Gastrocnemius medialis (tissue), 4 donors: ENCODE data around the gene AHI1.

Experiments
- POLR2A ChIP-seq, 2 donors: fragments of 450-650 bp; IDR thresholded peaks; one replicate each; pipeline ENCODE4 v1.6.1; 2017; ENCODE audit warnings: antibody characterized with exemption in 2 of 2, mild to moderate bottlenecking in 2 of 2, moderate library complexity in 2 of 2
- TF ChIP-seq, protein P1 (sequence below), 5 experiments: fragments of 450-650 bp in 3 of 5; fragments of 200-600 bp in 2 of 5; sonication (generic) in 2 of 5; IDR thresholded peaks in 4 of 5; conservative IDR thresholded peaks in 1 of 5; 1 replicate in 4 of 5; 2 replicates in 1 of 5; pipeline ENCODE4 v1.5.1; 2016 to 2019; ENCODE audit warnings: antibody characterized with exemption in 5 of 5, mild to moderate bottlenecking in 3 of 5, moderate library complexity in 3 of 5

DNA sequence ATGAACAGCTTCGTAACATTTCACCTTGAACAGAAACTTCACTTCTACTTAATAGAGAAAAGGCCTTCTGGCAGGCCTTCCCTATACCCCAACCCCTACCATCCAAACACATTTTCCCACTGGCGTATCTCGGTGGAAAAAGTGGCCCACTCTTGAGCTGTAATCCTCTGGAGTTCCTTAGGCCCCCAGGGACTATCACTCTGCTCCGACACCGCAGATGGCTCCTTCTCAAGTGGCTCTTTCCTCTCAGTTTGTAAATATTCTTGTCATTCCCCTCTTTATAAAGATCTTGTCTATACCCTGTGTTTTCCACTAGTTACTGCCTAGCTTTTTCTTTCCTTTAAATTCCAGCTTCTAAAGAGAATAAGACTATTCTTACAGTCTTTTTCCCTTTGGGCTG is 207.7 kb downstream of the AHI1 start:
- no peak for TF ChIP-seq POLR2A (IDR thresholded peaks at IDR 0.05)
- TF ChIP-seq, protein P1, sequence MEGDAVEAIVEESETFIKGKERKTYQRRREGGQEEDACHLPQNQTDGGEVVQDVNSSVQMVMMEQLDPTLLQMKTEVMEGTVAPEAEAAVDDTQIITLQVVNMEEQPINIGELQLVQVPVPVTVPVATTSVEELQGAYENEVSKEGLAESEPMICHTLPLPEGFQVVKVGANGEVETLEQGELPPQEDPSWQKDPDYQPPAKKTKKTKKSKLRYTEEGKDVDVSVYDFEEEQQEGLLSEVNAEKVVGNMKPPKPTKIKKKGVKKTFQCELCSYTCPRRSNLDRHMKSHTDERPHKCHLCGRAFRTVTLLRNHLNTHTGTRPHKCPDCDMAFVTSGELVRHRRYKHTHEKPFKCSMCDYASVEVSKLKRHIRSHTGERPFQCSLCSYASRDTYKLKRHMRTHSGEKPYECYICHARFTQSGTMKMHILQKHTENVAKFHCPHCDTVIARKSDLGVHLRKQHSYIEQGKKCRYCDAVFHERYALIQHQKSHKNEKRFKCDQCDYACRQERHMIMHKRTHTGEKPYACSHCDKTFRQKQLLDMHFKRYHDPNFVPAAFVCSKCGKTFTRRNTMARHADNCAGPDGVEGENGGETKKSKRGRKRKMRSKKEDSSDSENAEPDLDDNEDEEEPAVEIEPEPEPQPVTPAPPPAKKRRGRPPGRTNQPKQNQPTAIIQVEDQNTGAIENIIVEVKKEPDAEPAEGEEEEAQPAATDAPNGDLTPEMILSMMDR (IDR thresholded peaks at IDR 0.05 in 4 of 5, conservative IDR thresholded peaks at IDR 0.05 in 1 of 5), result no peak
